ENCODE measurements around the gene FAM3D. TPM values are rescaled to one million over a fixed set of nuclear protein-coding genes. Genes with fewer than 3 reads are reported as not detected.

The FAM3D gene
- total and polyA plus RNA-seq, 2 donors from 2014 or later = 0.41 to 0.60 TPM

- H3K9me3 ChIP-seq (ENCODE audit: control insufficient read depth in 2 of 3, insufficient read depth in 1 of 3, low read length in 3 of 3) = no peaks in the 10 kb centered on the region
- no peak for TF ChIP-seq CTCF (IDR thresholded peaks at IDR 0.05; ENCODE audit: borderline replicate concordance, extremely low read depth, insufficient read depth)
- H3K4me3 ChIP-seq (ENCODE audit: low read length in 3 of 3) = peak overlapping the region in 1 of 3 donors; percentile 42
- no peak overlapping the region for H3K9ac ChIP-seq (ENCODE audit: low read length in 3 of 3)
- DNase-seq = peak in 4 of 5 donors; percentile 62 to 75 (median 70)
- no peaks in the 10 kb centered on the region for H3K36me3 ChIP-seq (ENCODE audit: control insufficient read depth in 2 of 3, insufficient read depth in 3 of 3, low read length in 3 of 3)
- FAIRE-seq = no peak
- peak overlapping the region; percentile 10 to 48 for H3K27ac ChIP-seq (ENCODE audit: low read depth in 2 of 2, low read length in 2 of 2)
- intact Hi-C loops (cut with DNase I) = no loop called here
- peaks cover 0 to 15% (median 13%) of the 10 kb centered on the region in 3 donors for H3K4me1 ChIP-seq (ENCODE audit: control insufficient read depth in 2 of 3, insufficient read depth in 2 of 3, low read depth in 1 of 3, low read length in 3 of 3)
- H3K27me3 ChIP-seq (ENCODE audit: control insufficient read depth, insufficient read depth, low read length) = peaks cover 2% of the 10 kb centered on the region
Measured at GRCh38 chr3:58586776-58587192, 79.8 kb downstream of the FAM3D start.

- peak overlapping the region; percentile 84 to 88 for H3K27ac ChIP-seq (ENCODE audit: low read depth in 2 of 2, low read length in 2 of 2)
- H3K9me3 ChIP-seq (ENCODE audit: control insufficient read depth in 2 of 3, insufficient read depth in 1 of 3, low read length in 3 of 3) = no peaks in the 10 kb centered on the region
- H3K4me1 ChIP-seq (ENCODE audit: control insufficient read depth in 2 of 3, insufficient read depth in 2 of 3, low read depth in 1 of 3, low read length in 3 of 3) = peaks cover 0 to 19% (median 17%) of the 10 kb centered on the region in 3 donors
- FAIRE-seq (no peak), DNase-seq (peak; percentile 85 to 93 (median 87))
- no peak for TF ChIP-seq CTCF (IDR thresholded peaks at IDR 0.05; ENCODE audit: borderline replicate concordance, extremely low read depth, insufficient read depth)
- intact Hi-C loops (cut with DNase I) = no loop called here
- peak overlapping the region in 1 of 3 donors; percentile 90 for H3K9ac ChIP-seq (ENCODE audit: low read length in 3 of 3)
- no peaks in the 10 kb centered on the region for H3K36me3 ChIP-seq (ENCODE audit: control insufficient read depth in 2 of 3, insufficient read depth in 3 of 3, low read length in 3 of 3)
- peaks cover 2% of the 10 kb centered on the region for H3K27me3 ChIP-seq (ENCODE audit: control insufficient read depth, insufficient read depth, low read length)
- H3K4me3 ChIP-seq (ENCODE audit: low read length in 3 of 3) = peak overlapping the region in 2 of 3 donors; percentile 64 to 87
Measured at GRCh38 chr3:58585994-58586393, 80.6 kb downstream of the FAM3D start.

- H3K36me3 ChIP-seq (ENCODE audit: control insufficient read depth in 2 of 3, insufficient read depth in 3 of 3, low read length in 3 of 3) = no peaks in the 10 kb centered on the region
- no peak for FAIRE-seq
- peak overlapping the region; percentile 0 to 90 (median 56) for H3K9ac ChIP-seq (ENCODE audit: low read length in 3 of 3)
- DNase-seq = peak; percentile 86 to 96 (median 90)
- peaks cover 2% of the 10 kb centered on the region for H3K27me3 ChIP-seq (ENCODE audit: control insufficient read depth, insufficient read depth, low read length)
- TF ChIP-seq CTCF (IDR thresholded peaks at IDR 0.05; ENCODE audit: borderline replicate concordance, extremely low read depth, insufficient read depth) = peak; percentile 78
- H3K27ac ChIP-seq (ENCODE audit: low read depth in 2 of 2, low read length in 2 of 2) = peak overlapping the region; percentile 84 to 88
- peaks cover 0 to 23% (median 19%) of the 10 kb centered on the region in 3 donors for H3K4me1 ChIP-seq (ENCODE audit: control insufficient read depth in 2 of 3, insufficient read depth in 2 of 3, low read depth in 1 of 3, low read length in 3 of 3)
- intact Hi-C loops (cut with DNase I) = no loop called here
- peak overlapping the region; percentile 64 to 87 (median 69) for H3K4me3 ChIP-seq (ENCODE audit: low read length in 3 of 3)
- H3K9me3 ChIP-seq (ENCODE audit: control insufficient read depth in 2 of 3, insufficient read depth in 1 of 3, low read length in 3 of 3) = no peaks in the 10 kb centered on the region
Measured at GRCh38 chr3:58585005-58585786, 81.4 kb downstream of the FAM3D start.
